Measurements from ENCODE around the gene CARNS1. TPM values are rescaled to one million over a fixed set of nuclear protein-coding genes. Genes with fewer than 3 reads are reported as not detected.

Gene CARNS1
- total RNA-seq, 6 experiments from 2014 or later, result 0.05 to 0.14 (median 0.06) TPM; not detected in 1

GRCh38 chr11:67371911-67372320 is 43.6 kb upstream of the CARNS1 start:
- H3K27ac Mint-ChIP-seq, result peak overlapping the region; percentile 76

DNA sequence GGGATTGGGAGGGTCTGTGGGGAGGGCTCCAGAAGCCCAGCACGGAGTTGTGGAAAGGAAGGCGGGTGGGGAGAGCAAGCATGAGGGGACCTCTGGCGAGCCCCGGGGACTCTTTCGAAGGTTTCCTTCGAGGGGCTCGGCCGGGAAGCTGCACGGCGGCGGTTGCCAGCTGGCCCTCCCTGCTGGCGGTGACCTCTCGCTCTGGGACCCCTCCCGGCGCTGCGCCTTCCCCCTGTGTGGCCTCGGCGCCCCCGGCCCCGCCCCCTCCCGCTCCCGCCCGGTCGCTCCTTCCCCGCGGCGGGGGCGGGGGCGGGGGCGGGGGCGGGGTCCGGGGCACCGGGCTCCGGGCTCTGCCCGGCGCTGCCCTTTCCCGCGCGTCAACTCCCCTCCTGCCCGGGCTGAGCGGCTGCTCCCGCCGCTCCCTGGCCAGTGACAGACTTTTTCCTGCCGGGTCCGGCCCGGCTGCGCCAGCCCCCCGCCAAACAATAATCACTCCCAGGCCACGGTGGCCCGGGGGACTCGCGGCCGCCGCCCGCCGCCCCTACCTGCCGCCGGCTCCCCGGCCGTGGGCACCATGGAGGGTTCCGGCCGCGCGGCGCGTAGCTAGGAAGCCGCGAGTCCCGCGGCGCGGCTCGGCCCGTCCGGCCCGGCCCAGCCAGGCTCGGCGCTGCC is 43.0 kb upstream of the CARNS1 start:
- peak overlapping the region; percentile 86 for H3K4me3 Mint-ChIP-seq
- no peak for TF ChIP-seq CTCF (IDR thresholded peaks at IDR 0.05)
- DNase-seq, result no peak
- H3K9me3 Mint-ChIP-seq, result no peaks in the 10 kb centered on the region
- H3K27ac Mint-ChIP-seq, result no peak overlapping the region; the same call in 1 of the 2 replicates
- peaks cover 5% of the 10 kb centered on the region; the same call in 1 of the 2 replicates for H3K27me3 Mint-ChIP-seq (ENCODE audit: insufficient read depth)
- H3K36me3 Mint-ChIP-seq (ENCODE audit: low read depth), result no peaks in the 10 kb centered on the region; the same call in 1 of the 2 replicates
- H3K4me1 Mint-ChIP-seq (ENCODE audit: low read depth), result peaks cover 78% of the 10 kb centered on the region

More at GRCh38 chr11:67371911-67372320, 43.6 kb upstream of the CARNS1 start:
- peak overlapping the region; percentile 86 for H3K4me3 Mint-ChIP-seq
- H3K36me3 Mint-ChIP-seq (ENCODE audit: low read depth), result no peaks in the 10 kb centered on the region; the same call in 1 of the 2 replicates
- no peak for DNase-seq
- TF ChIP-seq CTCF (IDR thresholded peaks at IDR 0.05), result no peak
- peaks cover 73% of the 10 kb centered on the region for H3K4me1 Mint-ChIP-seq (ENCODE audit: low read depth)
- H3K27me3 Mint-ChIP-seq (ENCODE audit: insufficient read depth), result peaks cover 5% of the 10 kb centered on the region; the same call in 1 of the 2 replicates
- H3K9me3 Mint-ChIP-seq, result no peaks in the 10 kb centered on the region

- no peak for DNase-seq
- Mint-ChIP-seq H3K27ac (peak within 1 kb of the TSS; percentile 99), H3K27me3 (ENCODE audit: insufficient read depth) (peaks cover 5% of the 10 kb centered on the region; the same call in 1 of the 2 replicates), H3K9me3 (no peaks in the 10 kb centered on the region), H3K4me3 (peak within 1 kb of the TSS; percentile 89), H3K36me3 (ENCODE audit: low read depth) (no peaks in the 10 kb centered on the region; the same call in 1 of the 2 replicates), H3K4me1 (ENCODE audit: low read depth) (peaks cover 73% of the 10 kb centered on the region)
- no peak for TF ChIP-seq CTCF (IDR thresholded peaks at IDR 0.05)
Observed at GRCh38 chr11:67372993-67373647, 42.4 kb upstream of the CARNS1 start, which contains the start of gene CLCF1. Gene CLCF1 (minus strand): TSS chr11:67373598. CDS start chr11:67373539, 59 bp downstream.

DNA sequence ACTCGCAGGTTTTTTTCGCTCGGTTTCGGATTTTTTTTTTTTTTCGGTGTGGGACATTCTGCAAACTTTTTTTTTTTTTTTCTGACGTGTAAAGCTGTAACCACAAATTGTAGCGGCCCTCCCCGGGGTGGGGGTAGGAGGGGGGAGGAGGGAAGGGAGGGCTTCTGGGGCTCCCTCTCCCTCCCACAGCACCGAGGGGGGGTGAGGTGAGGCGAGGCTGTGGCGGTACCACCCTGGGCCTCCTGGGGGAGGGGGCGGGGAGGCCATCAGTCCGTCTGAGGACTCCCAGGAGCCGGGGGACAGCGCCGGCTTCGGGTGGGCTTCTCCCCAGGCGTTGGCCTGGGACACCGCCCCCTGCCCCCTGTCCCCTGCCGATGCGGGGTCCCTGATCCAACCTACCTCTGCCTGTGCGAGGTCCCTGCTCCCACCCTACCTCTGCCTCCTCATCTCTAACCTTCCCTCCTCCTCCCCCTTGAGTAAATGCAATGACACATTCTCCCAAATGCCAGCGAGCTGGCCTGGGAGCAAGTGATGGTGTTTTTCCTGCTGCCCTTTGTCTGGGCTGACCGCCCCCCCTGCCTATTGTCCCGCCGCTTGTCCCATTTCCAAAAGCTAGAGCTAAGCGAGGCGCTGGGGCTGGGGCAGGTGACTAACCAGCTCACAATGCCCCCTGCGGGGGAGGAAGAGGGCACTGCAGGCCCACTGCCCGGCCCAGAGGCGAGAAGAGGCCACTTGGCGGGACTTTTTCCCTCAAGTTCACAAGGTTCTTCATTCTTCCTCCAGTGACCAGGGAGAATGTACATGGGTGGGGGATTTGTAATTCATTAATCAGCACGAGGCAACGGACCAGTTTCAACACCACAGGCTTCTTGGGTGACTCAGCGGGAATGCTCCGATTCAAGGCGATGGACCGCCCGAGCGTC is 41.6 kb upstream of the CARNS1 start:
- Mint-ChIP-seq H3K27ac (peak overlapping the region; percentile 99), H3K4me3 (peak overlapping the region; percentile 89), H3K36me3 (ENCODE audit: low read depth) (no peaks in the 10 kb centered on the region; the same call in 1 of the 2 replicates), H3K27me3 (ENCODE audit: insufficient read depth) (peaks cover 5% of the 10 kb centered on the region; the same call in 1 of the 2 replicates), H3K9me3 (no peaks in the 10 kb centered on the region), H3K4me1 (ENCODE audit: low read depth) (peaks cover 72% of the 10 kb centered on the region)
- DNase-seq, result peak; percentile 98
- TF ChIP-seq CTCF (IDR thresholded peaks at IDR 0.05), result peak; percentile 74
